Fibroblast of skin of abdomen (primary cell): ENCODE measurements around the gene TSC22D3.
"Not testable (repeated sequence)": the region's sequence is repeated elsewhere in the genome, so short reads cannot be mapped to it uniquely, and the experiment has no call there.

Source experiments
- DNase-seq: peaks from one replicate; pipeline ENCODE4 v3.0.0-alpha.2; 2013

The TSC22D3 gene

GRCh38 chrX:107677909-107678308 is 97.7 kb downstream of the TSC22D3 start:
- DNase-seq = no peak

GRCh38 chrX:107677501-107677901 is 98.1 kb downstream of the TSC22D3 start:
- DNase-seq = no peak

GRCh38 chrX:107676559-107677378 is 98.8 kb downstream of the TSC22D3 start:
- peak; percentile 88 for DNase-seq

GRCh38 chrX:107675823-107676555 is 99.6 kb downstream of the TSC22D3 start:
- DNase-seq = peak; percentile 31

- no peak for DNase-seq
Observed at GRCh38 chrX:107675365-107675654, 100.3 kb downstream of the TSC22D3 start.

DNA sequence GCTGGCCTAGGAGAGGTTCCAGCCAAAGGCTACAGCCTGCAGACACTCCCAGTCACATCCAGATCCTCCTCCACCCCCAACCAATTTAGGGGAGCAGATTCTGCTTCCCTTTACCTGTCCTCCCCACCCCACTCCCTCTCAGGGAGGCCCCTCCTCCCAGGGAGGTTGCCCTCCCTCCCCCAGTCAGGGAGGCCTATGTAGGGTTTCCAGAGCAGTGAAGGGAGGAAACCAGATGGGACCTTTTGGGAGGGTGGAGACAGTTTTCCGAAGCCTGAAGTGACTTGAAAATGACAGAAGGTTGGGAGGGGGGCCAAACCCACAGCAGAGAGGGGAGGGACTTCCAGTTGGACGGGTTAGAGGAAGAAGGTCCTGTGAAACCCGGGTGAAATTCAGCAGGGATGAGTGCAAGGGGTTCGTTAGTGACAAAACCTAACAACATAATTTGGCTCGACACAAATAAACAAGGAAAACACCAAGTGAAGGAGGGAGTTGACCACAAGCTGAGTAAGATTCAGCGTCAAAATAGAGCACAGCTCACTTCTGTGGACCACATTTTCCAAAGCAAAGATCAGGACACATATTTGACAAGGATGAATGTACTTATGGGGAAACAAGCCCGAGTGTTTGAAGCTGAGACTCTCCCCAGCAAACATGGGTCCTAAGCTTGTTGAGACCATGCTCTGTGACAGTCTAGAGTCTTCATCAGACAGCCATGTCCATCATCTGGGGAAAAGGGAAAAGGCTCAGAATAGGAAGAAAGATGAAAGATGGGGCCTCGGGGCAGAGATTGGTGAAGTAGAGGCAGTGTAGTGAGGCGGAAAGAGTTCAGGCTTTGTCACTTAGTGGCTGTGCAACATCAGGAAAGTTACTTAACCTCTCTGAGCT is 100.9 kb downstream of the TSC22D3 start:
- DNase-seq = no peak

GRCh38 chrX:107673933-107674479 is 101.6 kb downstream of the TSC22D3 start:
- no peak for DNase-seq

DNA sequence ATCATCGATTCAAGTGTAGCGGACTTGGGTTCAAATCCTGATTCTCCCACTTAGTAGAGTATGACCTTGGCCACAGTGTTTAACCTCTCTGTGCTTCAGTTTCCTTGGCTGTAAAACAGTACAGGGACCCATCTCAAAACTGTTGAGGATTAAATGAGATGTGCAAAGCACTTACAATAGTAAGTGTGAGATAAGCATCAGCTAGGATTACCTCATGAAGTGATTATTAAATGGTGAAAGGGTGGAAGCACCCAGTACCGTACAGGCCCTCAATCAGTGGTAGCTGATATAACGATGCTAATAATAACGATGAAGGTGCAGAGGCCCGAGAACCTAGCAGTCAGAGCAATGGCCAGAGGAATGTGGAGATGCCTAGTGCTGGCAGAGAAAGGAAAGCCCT is 102.2 kb downstream of the TSC22D3 start:
- DNase-seq = no peak

DNA sequence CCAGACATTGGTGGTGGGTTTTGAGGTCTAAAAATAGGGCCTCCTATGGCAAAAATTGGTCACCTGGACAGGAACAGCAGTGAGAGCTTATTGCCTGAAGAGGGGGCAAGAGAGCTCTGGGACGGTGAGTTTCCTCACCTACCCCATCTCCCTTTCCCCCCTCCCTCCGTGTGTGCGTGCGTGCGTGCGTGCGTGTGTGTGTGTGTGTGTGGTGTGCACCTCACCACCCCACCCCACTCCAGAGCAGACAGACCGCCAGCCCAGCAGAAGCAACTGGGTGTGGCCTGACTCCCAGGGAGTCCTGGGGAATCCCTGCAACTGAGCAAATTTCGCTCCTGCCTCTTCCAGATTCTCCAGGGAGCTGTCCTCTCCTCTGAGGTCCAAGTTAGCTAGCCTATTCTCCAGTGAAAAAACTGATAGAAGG is 102.6 kb downstream of the TSC22D3 start:
- peak; percentile 66 for DNase-seq

DNA sequence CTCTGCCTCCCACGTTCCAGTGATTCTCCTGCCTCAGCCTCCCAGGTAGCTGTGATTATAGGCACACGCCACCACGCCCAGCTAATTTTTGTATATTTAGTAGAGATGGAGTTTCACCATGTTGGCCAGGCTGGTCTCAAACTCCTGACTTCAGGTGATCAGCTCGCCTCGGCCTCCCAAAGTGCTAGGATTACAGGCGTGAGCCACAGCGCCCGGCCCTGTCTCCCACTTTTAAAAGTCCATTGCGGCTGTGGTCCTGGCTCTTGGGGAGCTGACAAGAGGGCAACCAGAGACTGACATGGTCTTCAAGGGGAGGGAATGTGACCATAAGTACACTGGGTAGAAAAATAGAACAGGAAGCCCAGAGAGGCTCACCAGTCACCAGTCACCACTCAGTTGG is 104.3 kb downstream of the TSC22D3 start:
- DNase-seq = not testable (repeated sequence)

GRCh38 chrX:107669885-107670628 is 105.5 kb downstream of the TSC22D3 start:
- DNase-seq = no peak

DNA sequence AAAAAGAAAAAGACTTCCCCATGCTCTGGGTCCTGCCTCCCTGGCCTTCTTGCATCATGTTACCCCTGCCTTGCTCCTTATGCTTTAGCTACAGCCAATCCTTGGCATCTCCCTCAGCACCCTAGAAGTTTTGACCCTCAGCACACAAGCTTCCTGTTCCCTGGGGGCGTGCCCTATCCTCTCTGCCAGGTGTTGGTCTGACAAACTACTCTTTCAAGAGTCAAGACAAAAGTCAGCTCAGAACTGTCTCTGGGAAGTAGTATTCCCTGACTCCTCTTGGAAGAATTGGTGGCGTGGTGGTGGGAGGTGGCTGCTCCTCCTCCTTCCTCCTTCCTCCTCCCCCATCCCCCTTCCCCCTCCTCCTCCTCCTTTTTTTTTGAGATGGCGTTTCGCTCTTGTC is 106.3 kb downstream of the TSC22D3 start:
- no peak for DNase-seq

DNA sequence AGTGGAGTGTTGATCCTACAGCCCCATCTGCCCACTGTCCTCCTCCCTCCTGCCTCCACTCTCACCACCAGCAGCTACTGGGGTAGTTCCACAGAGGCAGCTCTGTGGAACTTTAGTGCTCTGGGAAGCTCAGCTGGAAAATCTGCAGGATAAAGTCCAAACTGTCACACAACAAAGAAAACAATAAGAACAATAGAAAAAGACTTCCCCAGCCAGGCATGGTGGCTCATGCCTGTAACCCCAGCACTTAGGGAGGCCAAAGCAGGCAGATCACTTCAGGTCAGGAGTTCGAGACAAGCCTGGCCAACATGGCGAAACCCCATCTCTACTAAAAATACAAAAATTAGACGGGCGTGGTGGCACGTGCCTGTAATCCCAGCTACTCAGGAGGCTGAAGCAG is 106.9 kb downstream of the TSC22D3 start:
- not testable (repeated sequence) for DNase-seq

DNA sequence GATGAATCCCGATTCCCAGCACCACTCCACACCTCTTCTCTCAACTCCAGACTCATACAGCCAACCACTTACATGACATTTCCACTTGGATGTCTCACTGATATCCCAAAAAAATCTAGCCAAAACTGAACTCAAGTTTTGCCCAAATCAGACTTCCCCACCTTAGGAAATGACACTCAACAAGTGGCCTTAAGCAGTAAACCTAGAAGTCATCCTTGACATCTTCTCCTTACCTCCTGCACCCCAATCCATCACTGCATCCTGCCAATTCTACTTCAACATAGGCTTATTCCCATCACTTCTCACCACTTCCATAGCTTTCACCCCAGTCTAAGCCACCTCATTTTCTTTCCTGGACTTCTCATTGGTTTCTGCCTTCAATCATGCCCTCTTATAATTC is 108.2 kb downstream of the TSC22D3 start:
- DNase-seq = no peak

DNA sequence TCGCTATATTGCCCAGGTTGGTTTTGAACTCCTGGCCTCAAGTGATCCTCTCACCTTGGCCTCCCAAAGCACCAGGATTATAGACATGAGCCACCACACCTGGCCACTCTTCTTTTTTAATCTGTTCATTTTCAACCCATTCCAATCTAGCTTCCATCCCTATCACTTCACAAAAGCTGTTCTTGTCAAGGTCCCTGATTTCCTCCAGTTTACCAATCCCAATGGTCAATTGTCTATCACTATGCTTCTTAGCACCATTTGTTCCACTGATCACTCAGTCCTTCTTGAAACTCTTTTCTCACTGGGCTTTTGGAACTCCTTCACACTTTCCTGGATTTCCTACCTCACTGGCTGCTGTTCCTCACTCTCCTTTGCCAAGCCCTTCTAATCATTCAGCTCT is 108.7 kb downstream of the TSC22D3 start:
- DNase-seq = no peak
